NCI-H146 treated with DMSO at 0.1 percent for 48 hours (cell line): ENCODE measurements around the gene SEMA4C.

Experiments
- DNase-seq: peaks from one replicate; lab custom pipeline; 2025; ENCODE audit not compliant: unreplicated experiment; lab: John Stamatoyannopoulos, UW

The SEMA4C gene

DNA sequence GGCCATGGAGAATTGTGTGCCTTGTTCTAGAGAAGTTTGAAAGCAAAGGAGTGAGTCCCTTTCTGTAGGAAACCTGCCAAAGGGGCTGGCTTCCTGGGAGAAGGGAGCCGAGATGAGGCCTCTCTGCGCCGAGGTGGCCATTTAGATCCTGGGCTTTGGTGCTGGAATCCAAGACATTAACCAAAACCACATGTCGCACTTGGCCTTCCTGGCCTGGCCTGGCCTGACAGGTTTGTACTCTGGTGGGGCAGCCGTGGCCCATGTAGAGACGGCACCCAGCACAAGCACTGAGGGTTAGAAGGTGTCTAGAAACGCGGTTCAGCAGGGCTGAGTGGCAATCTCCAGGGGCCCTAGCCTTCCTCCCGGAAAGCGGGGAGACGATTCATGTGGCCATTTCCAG is 46.7 kb downstream of the SEMA4C start:
- DNase-seq: no peak

DNA sequence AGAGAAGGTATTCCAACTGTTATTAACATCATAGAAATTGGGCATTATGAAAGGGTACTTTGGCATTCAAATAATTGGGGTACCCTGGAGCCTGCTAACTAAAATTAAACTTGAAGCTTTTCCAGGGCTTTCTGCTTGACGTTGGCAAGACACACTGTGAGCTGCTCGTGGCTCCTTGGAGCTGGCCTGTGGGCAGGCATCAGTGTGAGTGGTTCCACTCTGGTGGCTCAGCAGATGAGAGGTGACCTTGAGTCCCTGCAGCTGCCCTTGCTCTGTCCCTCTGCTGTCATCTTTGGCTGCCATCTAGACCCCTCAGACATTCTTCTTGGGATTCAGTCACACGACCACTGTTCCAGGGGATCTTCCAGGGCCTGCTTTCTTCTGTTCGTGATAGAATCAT is 47.1 kb downstream of the SEMA4C start:
- DNase-seq: no peak

DNA sequence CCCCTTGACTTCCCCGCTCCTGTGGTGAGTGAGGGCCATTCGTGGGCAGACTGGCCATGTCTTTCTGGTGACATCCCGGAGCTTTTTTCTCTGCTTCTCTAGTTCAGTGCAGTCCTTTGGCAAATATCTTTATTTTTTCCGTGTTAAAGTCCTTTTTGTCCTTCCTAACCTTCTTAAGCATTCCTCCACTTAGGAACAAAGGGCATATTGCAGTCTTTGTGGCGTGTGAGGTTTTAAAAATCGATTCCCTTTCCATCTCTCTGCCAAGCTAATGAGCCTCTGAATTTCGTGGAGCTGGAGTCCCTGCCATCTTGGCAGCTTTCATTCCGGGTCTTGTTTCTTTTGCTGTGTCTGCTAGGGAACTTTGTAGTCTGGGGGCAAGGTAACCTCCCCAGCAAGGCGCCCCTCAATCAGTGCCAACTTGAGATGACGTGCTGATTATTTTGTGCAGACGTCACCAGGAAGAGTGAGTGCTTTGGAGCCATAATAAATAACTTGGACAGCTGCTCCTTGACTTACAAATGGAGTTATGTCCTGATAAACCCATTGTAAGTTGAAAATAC is 48.7 kb downstream of the SEMA4C start:
- no peak for DNase-seq

DNA sequence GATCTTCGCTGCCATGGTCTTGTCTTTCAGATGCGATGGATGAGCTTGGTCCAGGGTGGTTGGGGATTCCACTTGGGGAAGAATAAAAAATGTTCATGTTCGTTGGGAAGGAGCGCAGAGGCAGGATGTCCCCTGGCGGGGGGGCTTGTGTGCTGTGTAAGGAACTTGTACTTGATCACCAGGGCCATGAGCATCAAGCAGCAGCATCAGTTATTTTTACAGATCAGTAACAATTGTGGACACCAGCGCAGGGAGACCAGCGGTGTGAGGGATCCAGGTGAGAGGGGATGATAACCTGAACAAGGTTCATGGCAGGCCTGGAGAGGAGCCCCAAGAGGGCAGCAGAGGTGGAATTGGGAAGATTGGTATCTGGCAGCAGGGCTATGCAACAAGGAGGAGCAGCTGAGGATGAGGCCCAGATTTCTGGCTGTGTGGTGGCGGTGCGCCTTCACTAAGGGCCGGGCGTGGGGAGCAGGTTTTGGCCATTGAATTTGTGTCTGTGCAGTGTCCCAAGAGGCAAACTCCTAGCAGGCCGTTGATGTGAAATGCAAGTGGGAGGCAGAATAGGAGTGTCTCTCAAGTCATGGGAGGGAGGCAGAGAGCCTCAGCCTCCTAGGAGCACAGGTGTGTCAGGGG is 49.9 kb downstream of the SEMA4C start:
- DNase-seq: no peak

DNA sequence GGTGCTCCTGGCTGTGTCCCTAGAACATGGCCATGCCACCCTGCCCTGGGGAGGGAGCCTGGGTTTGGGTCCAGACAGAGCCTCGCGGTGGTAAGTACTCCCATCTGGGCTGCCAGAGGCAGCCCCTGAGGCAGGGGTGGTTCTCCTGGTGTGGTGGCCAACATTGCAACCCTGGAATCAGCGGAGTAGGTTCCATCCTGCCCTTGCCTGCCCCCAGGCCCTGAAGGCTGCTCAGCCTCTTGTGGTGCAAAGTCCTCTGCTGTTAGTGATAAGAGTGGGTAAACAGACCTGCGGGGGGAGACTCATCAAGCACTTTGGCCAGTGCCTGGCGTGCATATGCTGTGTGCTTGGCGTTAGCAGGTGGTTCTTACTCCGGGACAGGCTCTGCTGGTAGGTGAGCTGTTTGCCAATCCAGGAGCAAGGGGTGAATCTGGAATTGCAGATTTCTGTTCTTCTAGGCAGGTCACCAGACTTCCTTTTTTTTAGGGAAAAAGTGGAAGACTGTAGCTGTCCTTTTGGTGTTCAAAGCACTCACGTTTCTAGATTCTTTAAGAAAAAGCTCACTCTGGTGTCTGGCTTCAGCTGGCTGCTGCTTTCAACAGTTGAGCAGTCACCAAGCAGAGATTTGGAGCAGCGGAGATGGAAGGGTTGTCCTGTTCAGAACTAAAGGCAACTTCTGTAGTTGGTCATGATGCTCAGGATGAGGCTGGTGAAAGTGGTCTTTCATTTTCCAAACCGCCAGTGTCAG is 50.6 kb downstream of the SEMA4C start:
- peak; percentile 81 for DNase-seq

DNA sequence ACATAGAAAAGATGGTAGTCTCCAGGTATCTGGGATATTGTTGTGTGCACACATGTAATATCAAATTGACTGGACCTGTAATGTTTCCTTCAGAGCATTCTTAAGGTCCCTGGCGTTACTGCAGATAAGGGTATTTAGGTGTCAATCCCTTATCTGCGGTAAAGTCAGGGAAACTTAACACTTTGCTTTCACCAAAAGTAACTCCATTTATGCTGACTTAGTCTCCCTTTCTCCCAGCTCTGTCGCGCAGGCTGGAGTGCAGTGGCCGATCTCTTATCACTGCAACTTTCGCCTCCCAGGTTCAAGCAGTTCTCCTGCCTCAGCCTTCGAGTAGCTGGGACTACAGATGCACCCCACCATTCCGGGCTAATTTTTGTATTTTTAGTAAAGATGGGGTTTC is 52.0 kb downstream of the SEMA4C start:
- no peak for DNase-seq

DNA sequence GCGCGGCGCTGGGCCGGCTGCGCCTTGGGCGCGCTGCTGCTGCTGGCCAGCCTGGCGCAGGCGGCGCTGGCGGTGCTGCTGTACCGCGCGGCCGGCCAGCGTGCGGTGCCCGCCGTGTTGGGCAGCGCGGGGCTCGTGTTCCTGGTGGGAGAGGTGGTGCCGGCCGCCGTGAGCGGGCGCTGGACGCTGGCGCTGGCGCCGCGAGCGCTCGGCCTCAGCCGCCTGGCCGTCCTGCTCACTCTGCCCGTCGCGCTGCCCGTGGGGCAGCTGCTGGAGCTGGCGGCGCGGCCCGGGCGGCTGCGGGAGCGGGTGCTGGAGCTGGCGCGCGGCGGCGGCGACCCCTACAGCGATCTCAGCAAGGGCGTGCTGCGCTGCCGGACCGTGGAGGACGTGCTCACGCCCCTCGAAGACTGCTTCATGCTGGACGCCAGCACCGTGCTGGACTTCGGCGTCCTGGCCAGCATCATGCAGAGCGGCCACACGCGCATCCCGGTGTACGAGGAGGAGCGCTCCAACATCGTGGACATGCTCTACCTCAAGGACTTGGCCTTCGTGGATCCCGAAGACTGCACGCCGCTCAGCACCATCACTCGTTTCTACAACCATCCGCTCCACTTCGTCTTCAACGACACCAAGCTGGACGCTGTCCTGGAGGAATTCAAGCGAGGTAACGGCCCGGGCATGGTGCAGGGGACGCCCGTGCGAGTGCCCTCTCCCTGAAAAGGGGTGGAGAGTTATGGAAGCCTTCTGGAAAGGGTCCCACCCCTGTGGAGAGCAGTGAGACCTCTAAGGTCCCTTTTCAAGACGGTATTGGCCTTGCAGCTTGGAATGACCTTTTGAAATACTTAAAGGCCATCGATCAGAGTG is 52.8 kb downstream of the SEMA4C start:
- DNase-seq: no peak

DNA sequence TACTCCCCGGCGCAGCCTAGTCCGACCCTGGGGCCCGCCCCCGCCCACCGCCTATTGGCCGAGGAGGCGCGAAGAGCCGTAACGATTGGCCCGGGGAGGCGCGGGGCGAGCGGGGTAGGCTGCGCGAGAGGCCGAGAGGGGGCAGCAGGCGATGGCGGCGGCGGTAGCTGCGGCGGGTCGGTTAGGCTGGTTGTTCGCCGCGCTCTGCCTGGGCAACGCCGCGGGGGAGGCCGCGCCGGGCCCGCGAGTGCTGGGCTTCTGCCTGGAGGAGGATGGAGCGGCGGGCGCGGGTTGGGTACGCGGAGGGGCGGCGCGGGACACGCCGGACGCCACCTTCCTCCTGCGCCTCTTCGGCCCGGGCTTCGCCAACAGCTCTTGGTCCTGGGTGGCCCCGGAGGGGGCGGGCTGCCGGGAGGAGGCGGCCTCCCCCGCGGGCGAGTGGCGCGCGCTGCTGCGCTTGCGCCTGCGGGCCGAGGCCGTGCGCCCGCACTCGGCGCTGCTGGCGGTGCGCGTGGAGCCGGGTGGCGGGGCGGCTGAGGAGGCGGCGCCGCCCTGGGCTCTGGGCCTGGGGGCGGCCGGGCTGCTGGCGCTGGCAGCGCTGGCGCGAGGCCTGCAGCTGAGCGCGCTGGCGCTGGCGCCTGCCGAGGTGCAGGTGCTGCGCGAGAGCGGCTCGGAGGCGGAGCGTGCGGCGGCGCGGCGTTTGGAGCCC is 53.6 kb downstream of the SEMA4C start, which contains the start of gene CNNM3:
CNNM3 (plus strand) TSS at position 142 of the 709 bp plus-strand sequence; CDS start at position 152, 10 bp downstream.
- peak; percentile 87 for DNase-seq

DNA sequence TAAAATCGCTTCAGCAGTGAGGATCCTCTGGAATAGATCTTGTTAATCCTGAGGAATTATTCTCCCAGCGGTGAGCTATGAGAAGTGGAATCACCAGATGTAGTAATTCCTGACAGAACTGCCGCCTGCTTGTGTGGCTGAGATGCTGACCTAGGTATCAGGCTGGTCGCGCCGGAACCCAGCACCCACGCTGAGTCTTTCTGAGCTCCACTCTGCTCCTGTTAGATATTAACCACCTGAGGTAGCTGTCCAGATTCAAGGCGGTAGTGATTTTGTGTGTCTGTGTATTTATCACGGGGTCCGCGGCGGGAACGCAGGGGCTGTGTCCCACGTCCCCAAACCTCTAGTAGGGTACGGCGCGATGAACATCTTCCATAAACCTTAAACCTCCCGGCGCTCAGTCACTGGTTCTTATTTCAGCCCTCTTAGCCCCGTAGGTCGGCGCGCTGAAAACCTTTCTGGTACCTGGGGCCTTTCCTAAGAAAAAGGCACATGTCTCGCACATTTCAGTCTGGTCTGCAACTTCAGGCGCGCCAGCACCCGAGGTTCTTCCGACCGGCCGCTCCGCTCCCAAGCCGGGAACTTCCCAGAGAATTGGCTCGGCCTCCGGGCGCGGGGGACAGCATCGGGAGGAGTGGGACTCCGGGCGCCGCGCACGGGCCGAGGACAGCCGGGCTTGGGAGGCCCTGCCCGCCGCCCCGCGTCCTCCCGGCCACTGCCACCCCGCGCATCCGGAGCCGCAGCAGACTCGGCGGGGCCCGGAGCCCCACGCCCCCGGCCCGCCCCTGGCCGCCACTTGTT is 54.4 kb downstream of the SEMA4C start:
- DNase-seq: no peak

DNA sequence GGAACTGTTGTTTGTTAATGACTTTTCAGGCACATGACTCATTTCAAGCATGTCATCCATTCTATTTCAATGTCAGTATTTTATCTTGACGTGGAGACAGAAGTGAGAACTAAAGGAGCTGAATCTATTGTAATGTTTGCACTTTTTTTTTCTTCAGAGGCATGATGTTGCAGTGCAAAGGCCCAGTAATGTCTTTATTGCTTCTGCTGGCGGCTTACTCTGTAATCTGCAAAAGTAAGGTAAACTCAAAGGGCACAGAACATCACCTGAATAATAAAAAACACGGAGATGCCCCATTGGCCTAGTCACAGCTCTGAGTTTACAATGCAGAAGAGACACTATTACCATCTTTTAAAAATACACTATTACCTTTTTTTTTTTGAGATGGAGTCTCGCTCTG is 56.2 kb downstream of the SEMA4C start:
- DNase-seq: no peak

DNA sequence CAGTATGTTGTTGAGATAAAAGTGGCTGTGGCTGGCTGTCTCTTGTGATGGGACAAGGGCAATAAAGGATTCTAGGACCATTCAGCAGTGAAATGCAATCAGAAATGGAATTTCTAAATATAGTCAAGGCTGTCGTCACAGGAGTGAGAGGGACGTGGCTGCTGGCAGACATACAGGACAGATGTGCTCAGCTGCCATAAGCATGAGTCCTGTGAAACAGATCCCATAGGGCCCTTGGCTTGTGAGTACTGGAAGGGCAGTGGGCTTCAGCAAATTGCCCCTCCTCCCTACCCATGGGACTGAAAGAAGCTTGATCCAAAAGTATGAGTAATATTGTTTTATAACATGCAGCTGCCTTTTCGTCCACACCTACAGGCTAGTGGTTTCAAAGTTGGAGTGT is 58.0 kb downstream of the SEMA4C start:
- DNase-seq: no peak

DNA sequence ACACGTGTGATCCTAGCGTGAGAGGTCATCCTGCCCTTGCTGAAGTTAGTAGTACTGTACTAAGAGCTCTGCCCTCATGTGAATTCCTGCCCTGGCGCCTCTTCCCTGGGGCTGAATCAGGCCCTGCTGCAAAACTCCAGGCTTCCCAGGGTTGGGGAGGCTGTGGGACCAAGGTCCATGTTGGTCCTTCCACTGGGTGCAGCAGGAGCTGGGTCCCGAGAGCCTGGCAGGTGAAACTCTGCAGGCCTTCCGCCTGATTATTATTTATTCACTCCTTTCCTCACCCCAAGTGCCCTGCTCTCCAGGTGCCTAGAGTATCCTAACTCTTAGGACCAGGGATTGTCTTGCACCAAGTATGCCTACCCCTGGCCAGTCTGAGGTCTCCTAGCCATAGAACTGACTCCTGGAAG is 59.1 kb downstream of the SEMA4C start:
- DNase-seq: no peak

DNA sequence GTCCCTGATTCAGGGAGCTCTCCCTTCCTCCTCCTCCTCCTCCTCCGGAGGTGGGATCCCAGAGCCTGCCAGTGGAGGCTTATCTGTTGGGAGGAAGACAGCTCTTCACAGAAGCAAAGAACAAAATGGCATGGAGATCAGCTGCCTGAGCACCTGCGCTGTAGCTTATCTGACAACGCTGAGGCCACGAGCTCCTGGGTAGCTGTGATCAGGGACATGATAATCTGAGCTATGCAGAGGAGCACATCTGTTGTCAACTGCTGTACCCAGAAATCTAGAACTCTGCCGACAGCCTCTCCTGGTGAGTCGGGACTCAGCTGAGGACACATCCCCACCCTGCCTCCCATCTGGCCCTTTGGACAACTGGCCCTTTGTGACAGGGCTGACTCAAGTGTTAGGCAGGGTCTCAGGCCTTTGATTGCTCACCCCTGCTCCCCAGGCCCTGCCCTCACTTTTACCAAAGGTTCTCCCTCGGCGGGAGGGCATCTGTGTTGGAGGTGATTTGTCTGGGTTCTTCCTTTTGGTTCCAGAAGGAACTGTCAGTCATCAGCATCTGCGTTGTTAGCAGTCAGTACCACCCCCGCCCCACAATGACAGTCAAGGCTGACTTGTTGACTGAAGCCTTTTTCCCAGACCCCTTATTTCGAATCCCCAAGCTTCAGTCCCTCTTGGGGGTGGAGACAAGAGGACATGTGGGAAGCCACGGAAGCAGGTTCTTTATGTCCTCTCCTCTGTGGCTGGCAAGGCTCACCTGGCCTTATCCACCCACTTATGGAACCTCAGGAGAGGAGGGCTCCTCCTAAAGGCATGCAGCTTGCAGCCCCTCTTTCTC is 59.7 kb downstream of the SEMA4C start:
- no peak for DNase-seq
